Measurements from ENCODE around the gene DCT.
"Not testable (repeated sequence)": the region's sequence is repeated elsewhere in the genome, so short reads cannot be mapped to it uniquely, and the experiment has no call there.

The DCT gene

DNA sequence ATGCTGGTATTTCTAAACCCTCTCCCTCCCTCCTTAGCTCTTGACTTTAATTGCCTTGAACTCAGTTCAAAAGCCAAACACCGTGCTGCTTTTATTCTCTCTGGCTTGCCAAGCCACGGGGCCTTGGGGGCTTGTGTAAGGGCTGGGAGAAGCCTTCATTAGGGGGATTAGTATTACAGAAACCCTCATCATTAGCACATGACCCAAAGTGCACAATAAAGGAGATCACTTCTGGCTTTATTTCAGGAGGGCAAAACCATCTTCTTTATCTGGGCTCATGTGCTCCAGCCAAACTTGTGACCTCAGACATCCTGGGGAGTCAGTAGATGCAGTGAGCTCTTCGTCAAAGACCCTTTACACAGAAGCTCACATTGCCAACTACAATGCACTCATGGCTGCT is at the start of gene DCT:
Gene DCT, minus strand, starts transcription at position 67 of the 400 bp plus-strand sequence. CDS start 427 bp downstream, outside the sequence.
- FAIRE-seq: no peak
- DNase-seq (ENCODE audit: insufficient read length, low spot score): no peak

DNA sequence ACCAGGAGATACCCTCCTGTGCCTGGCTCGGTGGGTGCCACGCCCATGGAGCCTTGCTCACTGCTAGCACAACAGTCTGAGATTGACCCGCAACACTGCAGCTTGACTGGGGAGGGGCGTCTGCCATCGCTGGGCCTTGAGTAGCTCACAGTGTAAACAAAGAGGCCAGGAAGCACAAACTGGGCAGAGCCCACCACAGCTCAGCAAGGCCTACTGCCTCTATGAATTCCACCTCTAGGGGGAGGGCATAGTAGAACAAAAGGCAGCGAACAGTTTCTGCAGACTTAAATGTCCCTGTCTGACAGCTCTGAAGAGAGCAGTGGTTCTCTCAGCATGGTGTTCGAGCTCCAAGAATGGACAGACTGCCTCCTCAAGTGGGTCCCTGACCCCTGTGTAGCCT is 47.5 kb upstream of the DCT start:
- not testable (repeated sequence) for DNase-seq (ENCODE audit: insufficient read length, low spot score); FAIRE-seq

- FAIRE-seq: no peak
- DNase-seq (ENCODE audit: insufficient read length, low spot score): no peak
Observed at GRCh38 chr13:94525781-94526180, 46.3 kb upstream of the DCT start.

DNA sequence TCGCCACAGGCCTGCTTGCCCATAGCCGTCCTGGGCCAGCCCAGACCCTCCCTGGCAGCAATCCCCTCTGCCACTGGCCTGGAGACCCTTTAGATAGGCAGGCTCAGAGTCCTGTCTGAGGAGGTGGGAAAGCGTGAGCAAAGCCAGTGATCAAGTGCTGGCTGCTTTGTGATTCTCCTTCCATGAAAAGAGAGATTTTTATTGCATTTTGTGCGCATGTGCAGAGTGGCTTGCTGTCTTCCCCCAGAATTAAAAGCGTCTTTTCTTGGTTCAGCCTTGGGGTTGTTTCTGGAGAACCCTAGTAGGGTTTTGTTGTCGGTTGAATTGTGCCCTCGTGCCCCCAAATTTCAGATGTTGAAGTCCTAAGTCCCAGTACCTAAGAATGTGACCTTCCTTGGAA is 44.9 kb upstream of the DCT start:
- DNase-seq (ENCODE audit: insufficient read length, low spot score): no peak
- no peak for FAIRE-seq

DNA sequence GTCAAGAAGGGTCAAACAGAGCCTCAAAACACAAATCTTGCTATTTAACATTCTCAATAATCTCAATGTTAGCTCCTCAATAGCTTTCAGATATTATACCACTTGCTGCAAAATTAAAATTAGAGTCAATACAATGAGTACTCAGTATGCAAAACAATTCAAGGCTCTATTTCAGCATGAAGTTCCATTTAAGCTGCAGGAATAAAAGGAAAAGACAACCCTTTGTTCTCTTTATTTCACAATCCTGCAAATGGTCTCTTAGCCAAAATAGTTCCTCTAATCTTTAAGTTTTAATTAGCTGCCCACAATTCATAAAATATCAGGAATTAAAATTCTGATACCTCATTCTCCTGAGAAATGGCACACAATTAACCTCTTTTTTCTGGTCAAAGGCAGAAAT is 40.5 kb upstream of the DCT start:
- FAIRE-seq: no peak
- no peak for DNase-seq (ENCODE audit: insufficient read length, low spot score)

- no peak for FAIRE-seq
- no peak for DNase-seq (ENCODE audit: insufficient read length, low spot score)
Observed at GRCh38 chr13:94516456-94516855, 37.0 kb upstream of the DCT start.

DNA sequence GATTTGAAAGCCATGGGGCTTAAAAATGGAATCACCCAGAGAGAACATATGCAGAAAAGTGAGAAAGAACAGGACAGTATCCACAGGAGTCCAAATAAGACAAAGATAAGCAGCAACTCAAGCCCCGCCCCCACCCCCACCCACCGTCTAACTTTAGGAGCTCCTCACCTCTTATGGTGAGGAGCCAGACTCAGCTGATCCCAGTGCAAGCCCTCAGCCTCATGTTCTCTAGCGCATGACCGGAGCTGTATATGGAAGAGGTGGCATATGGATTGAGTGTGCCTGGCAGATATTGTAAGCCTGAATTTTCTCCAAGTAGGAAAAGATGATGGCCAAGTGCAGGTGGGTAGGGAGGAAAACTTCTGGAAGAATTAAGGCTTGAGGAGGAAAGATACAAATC is 36.4 kb upstream of the DCT start:
- no peak for DNase-seq (ENCODE audit: insufficient read length, low spot score)
- no peak for FAIRE-seq

GRCh38 chr13:94515374-94515773 is 35.9 kb upstream of the DCT start:
- DNase-seq (ENCODE audit: insufficient read length, low spot score) (no peak), FAIRE-seq (no peak)

DNA sequence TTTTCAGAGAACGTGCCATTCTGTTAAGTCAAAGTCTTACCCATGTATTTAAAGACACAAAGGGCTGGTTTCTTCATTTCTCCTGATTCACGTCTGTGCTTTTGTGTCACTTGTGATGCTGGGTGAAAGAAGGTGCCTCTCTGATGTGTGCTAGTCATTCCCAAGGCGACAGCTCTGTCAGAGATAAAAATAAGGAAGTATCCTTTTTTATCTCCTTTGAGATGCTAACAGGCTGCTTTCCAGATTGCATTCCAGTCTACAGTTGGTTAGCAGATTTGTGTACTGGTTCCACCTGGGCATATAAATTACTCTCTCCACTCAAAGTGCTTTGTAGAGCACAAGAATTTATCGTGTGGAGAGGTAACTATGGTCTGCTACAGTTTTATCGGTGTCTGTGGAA is 33.5 kb upstream of the DCT start:
- DNase-seq (ENCODE audit: insufficient read length, low spot score) (no peak), FAIRE-seq (no peak)

DNA sequence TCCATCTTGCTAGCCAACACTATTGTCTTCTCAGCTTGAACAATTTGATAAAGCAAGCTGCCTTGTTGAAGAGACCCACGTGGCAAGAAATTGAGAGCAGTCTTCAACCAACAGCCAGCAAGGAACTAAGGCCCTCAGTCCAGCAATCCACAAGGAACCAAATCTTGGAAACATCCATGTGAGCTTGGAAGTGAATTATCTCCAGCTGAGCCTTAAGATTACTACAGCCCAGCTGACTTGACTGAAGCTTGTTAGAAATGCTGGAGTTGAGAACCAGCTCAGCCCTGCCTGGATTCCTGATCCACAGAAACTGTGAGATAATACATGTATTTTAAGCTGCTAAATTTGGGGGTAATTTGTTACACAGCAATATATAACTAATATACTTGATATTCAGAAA is 26.2 kb upstream of the DCT start:
- no peak for DNase-seq (ENCODE audit: insufficient read length, low spot score)

GRCh38 chr13:94503851-94504250 is 24.4 kb upstream of the DCT start:
- FAIRE-seq (no peak), DNase-seq (ENCODE audit: insufficient read length, low spot score) (no peak)

More for the DNA sequence above, 26.2 kb upstream of the DCT start:
- no peak for FAIRE-seq

GRCh38 chr13:94498831-94499230 is 19.3 kb upstream of the DCT start:
- not testable (repeated sequence) for FAIRE-seq; DNase-seq (ENCODE audit: insufficient read length, low spot score)

DNA sequence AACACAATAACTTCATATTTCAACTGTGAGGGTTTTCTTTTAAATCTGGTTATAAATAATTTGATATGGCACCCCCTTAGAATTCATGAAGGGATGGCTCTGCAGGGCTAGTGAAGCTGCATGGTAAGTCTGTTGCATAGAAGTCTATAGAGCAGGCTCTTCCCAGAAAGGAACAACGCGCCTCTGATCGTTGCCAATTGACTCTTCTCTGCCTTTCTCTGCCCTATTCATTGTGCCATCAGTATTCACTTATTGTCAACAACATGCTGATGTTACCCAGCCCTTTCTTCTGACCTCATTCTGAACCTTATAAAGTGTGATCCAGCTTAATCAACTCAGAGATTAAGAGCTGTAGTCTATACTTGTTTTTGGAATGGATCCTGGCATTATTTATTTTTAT is 16.3 kb upstream of the DCT start:
- FAIRE-seq: no peak

GRCh38 chr13:94494026-94494425 is 14.5 kb upstream of the DCT start:
- DNase-seq (ENCODE audit: insufficient read length, low spot score) (no peak), FAIRE-seq (no peak)

More for the DNA sequence above, 16.3 kb upstream of the DCT start:
- no peak for DNase-seq (ENCODE audit: insufficient read length, low spot score)

GRCh38 chr13:94487043-94487442 is 7.6 kb upstream of the DCT start:
- DNase-seq (ENCODE audit: insufficient read length, low spot score): no peak
- no peak for FAIRE-seq

- FAIRE-seq: no peak
Observed at GRCh38 chr13:94483970-94484369, 4.5 kb upstream of the DCT start.

DNA sequence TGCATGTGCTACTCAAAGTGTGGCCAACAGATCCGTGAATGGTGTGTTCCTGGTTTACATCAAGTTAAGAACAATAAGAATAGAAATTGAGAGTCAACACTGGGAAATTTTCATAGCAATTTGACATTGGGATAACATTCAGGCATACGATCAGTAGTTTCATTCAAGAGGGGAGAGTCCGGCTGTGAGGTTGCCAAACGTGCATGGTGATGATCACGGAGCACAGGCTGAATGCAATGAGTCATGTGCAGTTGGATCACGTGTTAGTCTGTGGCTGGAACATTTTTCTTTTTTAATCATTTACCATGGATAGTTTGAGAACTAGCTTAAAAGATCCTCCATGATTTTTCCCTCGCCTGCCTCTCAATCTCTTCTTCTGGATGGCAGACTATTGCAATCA is 2.5 kb upstream of the DCT start:
- FAIRE-seq (no peak), DNase-seq (ENCODE audit: insufficient read length, low spot score) (no peak)

More at GRCh38 chr13:94483970-94484369, 4.5 kb upstream of the DCT start:
- no peak for DNase-seq (ENCODE audit: insufficient read length, low spot score)

GRCh38 chr13:94480672-94481145 is 1.2 kb upstream of the DCT start:
- FAIRE-seq: no peak

GRCh38 chr13:94478913-94479312 is 569 bp downstream of the DCT start:
- FAIRE-seq: no peak

More at GRCh38 chr13:94480672-94481145, 1.2 kb upstream of the DCT start:
- no peak for DNase-seq (ENCODE audit: insufficient read length, low spot score)

GRCh38 chr13:94470126-94470525 is 9.4 kb downstream of the DCT start:
- DNase-seq (ENCODE audit: insufficient read length, low spot score): no peak
- no peak for FAIRE-seq

More at GRCh38 chr13:94478913-94479312, 569 bp downstream of the DCT start:
- no peak for DNase-seq (ENCODE audit: insufficient read length, low spot score)

- DNase-seq (ENCODE audit: insufficient read length, low spot score) (no peak), FAIRE-seq (no peak)
Observed at GRCh38 chr13:94464771-94465170, 14.7 kb downstream of the DCT start.

- FAIRE-seq: no peak
Observed at GRCh38 chr13:94462670-94463069, 16.8 kb downstream of the DCT start.

DNA sequence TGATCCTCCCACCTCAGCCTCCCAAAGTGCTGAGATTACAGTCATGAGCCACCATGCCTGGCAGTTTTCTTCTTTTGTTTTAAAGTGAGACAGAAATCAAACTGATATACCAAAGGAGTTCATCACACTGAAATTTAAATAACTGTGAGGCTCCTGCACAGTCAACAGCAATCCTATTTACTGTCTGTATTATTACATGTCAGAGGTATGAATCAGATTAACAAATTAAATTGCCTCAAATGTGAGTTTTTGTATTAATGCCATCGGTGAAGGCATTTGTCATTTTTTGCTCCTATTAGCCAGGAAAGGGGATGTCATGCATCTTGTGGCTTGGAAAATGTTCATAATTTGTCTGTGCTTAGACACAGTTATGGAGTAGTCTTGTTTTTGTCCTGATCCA is 20.4 kb downstream of the DCT start:
- FAIRE-seq (no peak), DNase-seq (ENCODE audit: insufficient read length, low spot score) (no peak)

More at GRCh38 chr13:94462670-94463069, 16.8 kb downstream of the DCT start:
- no peak for DNase-seq (ENCODE audit: insufficient read length, low spot score)
